ENCODE measurements around the gene ARHGEF1. TPM values are rescaled to one million over a fixed set of nuclear protein-coding genes. Genes with fewer than 3 reads are reported as not detected.

The ARHGEF1 gene
- total RNA-seq, 4 donors from 2014 or later, result 54.5 to 71.8 (median 59.7) TPM

GRCh38 chr19:41849067-41849466 lies 33.9 kb upstream of the ARHGEF1 start:
- DNase-seq (ENCODE audit: extremely low spot score), result no peak
- Histone ChIP-seq H3K27me3 (peaks cover 0 to 57% (median 0%) of the 10 kb centered on the region in 4 donors), H3K4me1 (no peaks in the 10 kb centered on the region), H3K27ac (replicated peaks in 1 of 4) (no peak overlapping the region), H3K9me3 (no peaks in the 10 kb centered on the region), H3K36me3 (no peaks in the 10 kb centered on the region), H3K4me3 (no peak overlapping the region)
- 100% methylated on average over 2 of the region's 2 CpGs for WGBS
- TF ChIP-seq POLR2AphosphoS5 (IDR thresholded peaks at IDR 0.05) (no peak), EP300 (IDR thresholded peaks at IDR 0.05) (no peak), CTCF (IDR thresholded peaks at IDR 0.05) (no peak), POLR2A (IDR thresholded peaks at IDR 0.05; ENCODE audit: low read depth) (no peak)
- intact Hi-C loops (cut with DNase I), result no loop called here

- TF ChIP-seq POLR2AphosphoS5 (IDR thresholded peaks at IDR 0.05) (no peak), POLR2A (IDR thresholded peaks at IDR 0.05; ENCODE audit: low read depth) (no peak), CTCF (IDR thresholded peaks at IDR 0.05) (no peak), EP300 (IDR thresholded peaks at IDR 0.05) (no peak)
- WGBS, result 43% methylated on average over 4 of the region's 5 CpGs
- peaks cover 0 to 48% (median under 1%) of the 10 kb centered on the region in 4 donors for H3K27me3 ChIP-seq
- DNase-seq (ENCODE audit: extremely low spot score), result no peak
- no peaks in the 10 kb centered on the region for H3K4me1 ChIP-seq
- H3K36me3 ChIP-seq, result no peaks in the 10 kb centered on the region
- intact Hi-C loops (cut with DNase I), result no loop called here
- H3K27ac ChIP-seq (replicated peaks in 1 of 4), result no peak overlapping the region
- no peak overlapping the region for H3K4me3 ChIP-seq
- H3K9me3 ChIP-seq, result no peaks in the 10 kb centered on the region
Measured at GRCh38 chr19:41850381-41850780, 32.6 kb upstream of the ARHGEF1 start.

GRCh38 chr19:41851456-41851855 lies 31.5 kb upstream of the ARHGEF1 start:
- Histone ChIP-seq H3K36me3 (no peaks in the 10 kb centered on the region), H3K9me3 (no peaks in the 10 kb centered on the region), H3K4me3 (no peak overlapping the region), H3K4me1 (no peaks in the 10 kb centered on the region), H3K27me3 (peaks cover 0 to 46% (median 1%) of the 10 kb centered on the region in 4 donors), H3K27ac (replicated peaks in 1 of 4) (no peak overlapping the region)
- intact Hi-C loops (cut with DNase I), result no loop called here
- WGBS, result 24% methylated on average over 4 of the region's 4 CpGs
- no peak for TF ChIP-seq POLR2A (IDR thresholded peaks at IDR 0.05; ENCODE audit: low read depth)
- no peak for TF ChIP-seq POLR2AphosphoS5 (IDR thresholded peaks at IDR 0.05)
- TF ChIP-seq CTCF (IDR thresholded peaks at IDR 0.05), result no peak
- TF ChIP-seq EP300 (IDR thresholded peaks at IDR 0.05), result no peak
- DNase-seq (ENCODE audit: extremely low spot score), result no peak

GRCh38 chr19:41853344-41853743 lies 29.6 kb upstream of the ARHGEF1 start:
- WGBS, result 64% methylated on average over 2 of the region's 2 CpGs
- Histone ChIP-seq H3K36me3 (no peaks in the 10 kb centered on the region), H3K4me3 (no peak overlapping the region), H3K4me1 (no peaks in the 10 kb centered on the region), H3K27me3 (peaks cover 0 to 40% (median 1%) of the 10 kb centered on the region in 4 donors), H3K9me3 (no peaks in the 10 kb centered on the region), H3K27ac (replicated peaks in 1 of 4) (no peak overlapping the region)
- TF ChIP-seq CTCF (IDR thresholded peaks at IDR 0.05) (no peak), POLR2A (IDR thresholded peaks at IDR 0.05; ENCODE audit: low read depth) (no peak)
- DNase-seq (ENCODE audit: extremely low spot score), result no peak
- intact Hi-C loops (cut with DNase I), result no loop called here

GRCh38 chr19:41853768-41854167 lies 29.2 kb upstream of the ARHGEF1 start:
- TF ChIP-seq EP300 (IDR thresholded peaks at IDR 0.05), result no peak
- no peak for TF ChIP-seq POLR2A (IDR thresholded peaks at IDR 0.05; ENCODE audit: low read depth)
- no peak for TF ChIP-seq CTCF (IDR thresholded peaks at IDR 0.05)
- no peak for TF ChIP-seq POLR2AphosphoS5 (IDR thresholded peaks at IDR 0.05)
- 45% methylated on average over 2 of the region's 2 CpGs for WGBS
- no peaks in the 10 kb centered on the region for H3K9me3 ChIP-seq
- H3K4me1 ChIP-seq, result peaks cover 0 to under 1% (median 0%) of the 10 kb centered on the region in 4 donors
- H3K36me3 ChIP-seq, result no peaks in the 10 kb centered on the region
- H3K4me3 ChIP-seq, result no peak overlapping the region
- intact Hi-C loops (cut with DNase I), result no loop called here
- peaks cover 0 to 35% (median 1%) of the 10 kb centered on the region in 4 donors for H3K27me3 ChIP-seq
- DNase-seq (ENCODE audit: extremely low spot score), result no peak
- H3K27ac ChIP-seq (replicated peaks in 1 of 4), result no peak overlapping the region
